WTC11 (cell line): ENCODE results near the gene SOX8. TPM values are rescaled to one million over a fixed set of nuclear protein-coding genes. Genes with fewer than 3 reads are reported as not detected.

ENCODE experiments used
- ATAC-seq: fragments of 200-7000 bp; cut with Tn5 transposase; 2 replicates; pipeline ENCODE4 v1.10.0; 2021; ENCODE audit warnings: mild to moderate bottlenecking, moderate library complexity
- CTCF ChIA-PET: fragments of 300-600 bp; sonication (Branson Sonifier 250); formaldehyde crosslinking; loops from one replicate; lab custom pipeline; 2021; ENCODE audit warnings: antibody characterized with exemption; lab: Charles Lee
- POLR2A ChIA-PET: fragments of 350-600 bp; sonication (Branson Sonifier 250); formaldehyde crosslinking; loops from one replicate; lab custom pipeline; 2021; ENCODE audit warnings: antibody characterized with exemption; lab: Charles Lee
- DNase-seq: peaks from one replicate; pipeline ENCODE4 v3.0.0; 2021; ENCODE audit warnings: low spot score
- H3K27ac Mint-ChIP-seq: 2 replicates; pipeline ENCODE4 v1.8.0; 2021; ENCODE audit warnings: mixed read lengths
- H3K27me3 Mint-ChIP-seq: 2 replicates; pipeline ENCODE4 v1.8.0; 2021; ENCODE audit warnings: low read depth, mild to moderate bottlenecking, moderate library complexity, mixed read lengths
- H3K36me3 Mint-ChIP-seq: 2 replicates; pipeline ENCODE4 v1.8.0; 2021; ENCODE audit warnings: mixed read lengths
- H3K4me1 Mint-ChIP-seq: 2 replicates; pipeline ENCODE4 v1.8.0; 2022; ENCODE audit warnings: mixed read lengths
- H3K4me3 Mint-ChIP-seq: 2 replicates; pipeline ENCODE4 v1.8.0; 2021; ENCODE audit warnings: mild to moderate bottlenecking, moderate library complexity, mixed read lengths
- H3K9me3 Mint-ChIP-seq: 2 replicates; pipeline ENCODE4 v1.8.0; 2021; ENCODE audit warnings: mixed read lengths
- AFF4 ChIP-seq: sonication (generic); formaldehyde crosslinking; IDR thresholded peaks from 2 replicates; pipeline ENCODE4 v1.8.1; 2023; ENCODE audit warnings: mild to moderate bottlenecking, missing genetic modification reagents, borderline replicate concordance
- ETV6 ChIP-seq: sonication (generic); formaldehyde crosslinking; IDR thresholded peaks from 2 replicates; pipeline ENCODE4 v1.8.1; 2022; ENCODE audit warnings: mild to moderate bottlenecking, missing genetic modification reagents
- FOXJ3 ChIP-seq: sonication (generic); formaldehyde crosslinking; IDR thresholded peaks from 2 replicates; pipeline ENCODE4 v1.9.0; 2021; ENCODE audit warnings: missing genetic modification reagents, mild to moderate bottlenecking, borderline replicate concordance
- FOXK1 ChIP-seq: sonication (generic); formaldehyde crosslinking; IDR thresholded peaks from 2 replicates; pipeline ENCODE4 v1.8.0; 2022; ENCODE audit warnings: mild to moderate bottlenecking, moderate library complexity, missing genetic modification reagents
- FOXP1 ChIP-seq: sonication (generic); formaldehyde crosslinking; IDR thresholded peaks from 2 replicates; pipeline ENCODE4 v1.8.0; 2022; ENCODE audit warnings: missing genetic modification reagents, mild to moderate bottlenecking, moderate library complexity, borderline replicate concordance
- JUN ChIP-seq: sonication (generic); formaldehyde crosslinking; IDR thresholded peaks from 2 replicates; pipeline ENCODE4 v1.8.0; 2023; ENCODE audit warnings: mild to moderate bottlenecking, missing genetic modification reagents
- MAX ChIP-seq: sonication (generic); formaldehyde crosslinking; IDR thresholded peaks from 2 replicates; pipeline ENCODE4 v1.8.0; 2022; ENCODE audit warnings: mild to moderate bottlenecking, missing genetic modification reagents
- NR1H2 ChIP-seq: sonication (generic); formaldehyde crosslinking; IDR thresholded peaks from 2 replicates; pipeline ENCODE4 v1.9.0; 2021; ENCODE audit warnings: mild to moderate bottlenecking, moderate library complexity, missing genetic modification reagents
- OVOL2 ChIP-seq: fragments of 250-450 bp; sonication (Bioruptor Pico); IDR thresholded peaks from 2 replicates; pipeline ENCODE4 v1.9.0; 2021; ENCODE audit warnings: mild to moderate bottlenecking, borderline replicate concordance
- TCF7 ChIP-seq: sonication (generic); formaldehyde crosslinking; IDR thresholded peaks from 2 replicates; pipeline ENCODE4 v1.8.0; 2022; ENCODE audit warnings: mild to moderate bottlenecking, low read depth, missing genetic modification reagents, moderate library complexity
- ZBTB21 ChIP-seq: sonication (generic); formaldehyde crosslinking; IDR thresholded peaks from 2 replicates; pipeline ENCODE4 v1.8.1; 2023; ENCODE audit warnings: mild to moderate bottlenecking, missing genetic modification reagents, borderline replicate concordance
- ZNF425 ChIP-seq: fragments of 250-450 bp; sonication (Bioruptor Pico); conservative IDR thresholded peaks from 2 replicates; pipeline ENCODE4 v1.9.0; 2021; ENCODE audit warnings: mild to moderate bottlenecking
- ZNF671 ChIP-seq: fragments of 250-450 bp; sonication (Bioruptor Pico); IDR thresholded peaks from 2 replicates; pipeline ENCODE4 v1.8.0; 2021; ENCODE audit warnings: mild to moderate bottlenecking
- total RNA-seq: library from RNA; stranded (reverse); gene quantifications from 3 replicates; pipeline ENCODE4 v1.2.3, GENCODE V29; 2021
- TF ChIP-seq, protein P1 (sequence below): fragments of 250-450 bp; sonication (Bioruptor Pico); IDR thresholded peaks from 2 replicates; pipeline ENCODE4 v2.1.2; 2022; ENCODE audit warnings: mild to moderate bottlenecking, moderate library complexity
- TF ChIP-seq, protein P2 (sequence below): fragments of 200-600 bp; IDR thresholded peaks from 2 replicates; pipeline ENCODE4 v1.8.0; 2022; ENCODE audit warnings: antibody characterized with exemption
- TF ChIP-seq, protein P3 (sequence below): fragments of 250-450 bp; sonication (Bioruptor Pico); IDR thresholded peaks from 2 replicates; pipeline ENCODE4 v1.9.0; 2021; ENCODE audit warnings: moderate library complexity, mild to moderate bottlenecking, inconsistent platforms, borderline replicate concordance
- TF ChIP-seq, protein P4 (sequence below): sonication (generic); formaldehyde crosslinking; IDR thresholded peaks from 2 replicates; pipeline ENCODE4 v1.8.1; 2023; ENCODE audit warnings: mild to moderate bottlenecking, missing genetic modification reagents, moderate library complexity
- TF ChIP-seq, protein P5 (sequence below): fragments of 250-450 bp; sonication (Bioruptor Pico); IDR thresholded peaks from 2 replicates; pipeline ENCODE4 v1.9.0; 2021; ENCODE audit warnings: mild to moderate bottlenecking, borderline replicate concordance

Gene SOX8
- total RNA-seq, 1 experiment from 2014 or later, result 12.3 TPM

- Mint-ChIP-seq H3K4me1 (no peaks in the 10 kb centered on the region), H3K27me3 (no peaks in the 10 kb centered on the region), H3K27ac (no peak overlapping the region; the same call in 1 of the 2 replicates), H3K4me3 (no peak overlapping the region), H3K36me3 (no peaks in the 10 kb centered on the region), H3K9me3 (no peaks in the 10 kb centered on the region)
- ATAC-seq (no peak), DNase-seq (no peak)
- ChIA-PET CTCF (interaction anchor here (0.7 kb wide), 1 partner anchor 289 kb away, joined by 3 read pairs; no protein-coding TSS in a partner anchor), POLR2A (interaction anchor here (0.7 kb wide), 1 partner anchor 10 kb away, joined by 5 read pairs; no protein-coding TSS in a partner anchor)
- TF ChIP-seq ETV6 (CRISPR knock-in tag) (no peak), AFF4 (no peak), TCF7 (CRISPR knock-in tag) (no peak), ZBTB21 (no peak), NR1H2 (CRISPR knock-in tag) (no peak), MAX (CRISPR knock-in tag) (no peak)
- TF ChIP-seq, protein P1, sequence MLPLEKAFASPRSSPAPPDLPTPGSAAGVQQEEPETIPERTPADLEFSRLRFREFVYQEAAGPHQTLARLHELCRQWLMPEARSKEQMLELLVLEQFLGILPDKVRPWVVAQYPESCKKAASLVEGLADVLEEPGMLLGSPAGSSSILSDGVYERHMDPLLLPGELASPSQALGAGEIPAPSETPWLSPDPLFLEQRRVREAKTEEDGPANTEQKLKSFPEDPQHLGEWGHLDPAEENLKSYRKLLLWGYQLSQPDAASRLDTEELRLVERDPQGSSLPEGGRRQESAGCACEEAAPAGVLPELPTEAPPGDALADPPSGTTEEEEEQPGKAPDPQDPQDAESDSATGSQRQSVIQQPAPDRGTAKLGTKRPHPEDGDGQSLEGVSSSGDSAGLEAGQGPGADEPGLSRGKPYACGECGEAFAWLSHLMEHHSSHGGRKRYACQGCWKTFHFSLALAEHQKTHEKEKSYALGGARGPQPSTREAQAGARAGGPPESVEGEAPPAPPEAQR, result no peak
- TF ChIP-seq, protein P2, sequence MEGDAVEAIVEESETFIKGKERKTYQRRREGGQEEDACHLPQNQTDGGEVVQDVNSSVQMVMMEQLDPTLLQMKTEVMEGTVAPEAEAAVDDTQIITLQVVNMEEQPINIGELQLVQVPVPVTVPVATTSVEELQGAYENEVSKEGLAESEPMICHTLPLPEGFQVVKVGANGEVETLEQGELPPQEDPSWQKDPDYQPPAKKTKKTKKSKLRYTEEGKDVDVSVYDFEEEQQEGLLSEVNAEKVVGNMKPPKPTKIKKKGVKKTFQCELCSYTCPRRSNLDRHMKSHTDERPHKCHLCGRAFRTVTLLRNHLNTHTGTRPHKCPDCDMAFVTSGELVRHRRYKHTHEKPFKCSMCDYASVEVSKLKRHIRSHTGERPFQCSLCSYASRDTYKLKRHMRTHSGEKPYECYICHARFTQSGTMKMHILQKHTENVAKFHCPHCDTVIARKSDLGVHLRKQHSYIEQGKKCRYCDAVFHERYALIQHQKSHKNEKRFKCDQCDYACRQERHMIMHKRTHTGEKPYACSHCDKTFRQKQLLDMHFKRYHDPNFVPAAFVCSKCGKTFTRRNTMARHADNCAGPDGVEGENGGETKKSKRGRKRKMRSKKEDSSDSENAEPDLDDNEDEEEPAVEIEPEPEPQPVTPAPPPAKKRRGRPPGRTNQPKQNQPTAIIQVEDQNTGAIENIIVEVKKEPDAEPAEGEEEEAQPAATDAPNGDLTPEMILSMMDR, result no peak
- TF ChIP-seq, protein P3, sequence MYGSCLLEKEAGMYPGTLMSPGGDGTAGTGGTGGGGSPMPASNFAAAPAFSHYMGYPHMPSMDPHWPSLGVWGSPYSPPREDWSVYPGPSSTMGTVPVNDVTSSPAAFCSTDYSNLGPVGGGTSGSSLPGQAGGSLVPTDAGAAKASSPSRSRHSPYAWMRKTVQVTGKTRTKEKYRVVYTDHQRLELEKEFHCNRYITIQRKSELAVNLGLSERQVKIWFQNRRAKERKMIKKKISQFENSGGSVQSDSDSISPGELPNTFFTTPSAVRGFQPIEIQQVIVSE (CRISPR knock-in tag), result no peak
These were observed 23.7 kb downstream of the SOX8 start for GRCh38 chr16:1005286-1005685.

DNA sequence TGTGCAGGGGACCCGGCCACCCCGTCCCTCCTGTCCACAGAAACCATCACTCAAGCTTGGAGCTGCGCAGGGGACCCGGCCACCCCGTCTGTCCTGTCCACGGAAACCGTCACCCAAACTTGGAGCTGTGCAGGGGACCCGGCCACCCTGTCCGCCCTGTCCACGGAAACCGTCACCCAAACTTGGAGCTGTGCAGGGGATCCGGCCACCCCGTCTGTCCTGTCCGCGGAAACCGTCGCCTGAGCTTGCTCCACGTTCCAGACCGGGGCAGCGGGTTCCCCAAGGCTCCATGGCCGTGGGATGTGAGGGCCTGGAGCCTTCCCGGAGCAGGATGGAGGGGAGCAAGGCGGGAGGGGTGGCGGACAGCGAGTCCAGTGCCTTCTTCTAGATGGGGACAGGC lies 25.2 kb downstream of the SOX8 start:
- ChIA-PET POLR2A (no interaction called here), CTCF (interaction anchor here (1.3 to 2.0 kb wide), 2 partner anchors 49 to 50 kb away, joined by 5 to 8 read pairs; no protein-coding TSS in a partner anchor)
- no peaks in the 10 kb centered on the region for H3K36me3 Mint-ChIP-seq
- H3K4me3 Mint-ChIP-seq, result no peak overlapping the region
- no peaks in the 10 kb centered on the region for H3K9me3 Mint-ChIP-seq
- H3K4me1 Mint-ChIP-seq, result no peaks in the 10 kb centered on the region
- ATAC-seq (no peak), DNase-seq (no peak)
- TF ChIP-seq FOXK1 (CRISPR knock-in tag), result no peak
- TF ChIP-seq ETV6 (CRISPR knock-in tag), result no peak
- TF ChIP-seq FOXP1 (CRISPR knock-in tag), result no peak
- TF ChIP-seq JUN, result no peak
- TF ChIP-seq, protein P4, sequence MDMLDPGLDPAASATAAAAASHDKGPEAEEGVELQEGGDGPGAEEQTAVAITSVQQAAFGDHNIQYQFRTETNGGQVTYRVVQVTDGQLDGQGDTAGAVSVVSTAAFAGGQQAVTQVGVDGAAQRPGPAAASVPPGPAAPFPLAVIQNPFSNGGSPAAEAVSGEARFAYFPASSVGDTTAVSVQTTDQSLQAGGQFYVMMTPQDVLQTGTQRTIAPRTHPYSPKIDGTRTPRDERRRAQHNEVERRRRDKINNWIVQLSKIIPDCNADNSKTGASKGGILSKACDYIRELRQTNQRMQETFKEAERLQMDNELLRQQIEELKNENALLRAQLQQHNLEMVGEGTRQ (CRISPR knock-in tag), result no peak
- TF ChIP-seq OVOL2, result no peak
- no peak for TF ChIP-seq ZNF671 (CRISPR knock-in tag)
- TF ChIP-seq, protein P5, sequence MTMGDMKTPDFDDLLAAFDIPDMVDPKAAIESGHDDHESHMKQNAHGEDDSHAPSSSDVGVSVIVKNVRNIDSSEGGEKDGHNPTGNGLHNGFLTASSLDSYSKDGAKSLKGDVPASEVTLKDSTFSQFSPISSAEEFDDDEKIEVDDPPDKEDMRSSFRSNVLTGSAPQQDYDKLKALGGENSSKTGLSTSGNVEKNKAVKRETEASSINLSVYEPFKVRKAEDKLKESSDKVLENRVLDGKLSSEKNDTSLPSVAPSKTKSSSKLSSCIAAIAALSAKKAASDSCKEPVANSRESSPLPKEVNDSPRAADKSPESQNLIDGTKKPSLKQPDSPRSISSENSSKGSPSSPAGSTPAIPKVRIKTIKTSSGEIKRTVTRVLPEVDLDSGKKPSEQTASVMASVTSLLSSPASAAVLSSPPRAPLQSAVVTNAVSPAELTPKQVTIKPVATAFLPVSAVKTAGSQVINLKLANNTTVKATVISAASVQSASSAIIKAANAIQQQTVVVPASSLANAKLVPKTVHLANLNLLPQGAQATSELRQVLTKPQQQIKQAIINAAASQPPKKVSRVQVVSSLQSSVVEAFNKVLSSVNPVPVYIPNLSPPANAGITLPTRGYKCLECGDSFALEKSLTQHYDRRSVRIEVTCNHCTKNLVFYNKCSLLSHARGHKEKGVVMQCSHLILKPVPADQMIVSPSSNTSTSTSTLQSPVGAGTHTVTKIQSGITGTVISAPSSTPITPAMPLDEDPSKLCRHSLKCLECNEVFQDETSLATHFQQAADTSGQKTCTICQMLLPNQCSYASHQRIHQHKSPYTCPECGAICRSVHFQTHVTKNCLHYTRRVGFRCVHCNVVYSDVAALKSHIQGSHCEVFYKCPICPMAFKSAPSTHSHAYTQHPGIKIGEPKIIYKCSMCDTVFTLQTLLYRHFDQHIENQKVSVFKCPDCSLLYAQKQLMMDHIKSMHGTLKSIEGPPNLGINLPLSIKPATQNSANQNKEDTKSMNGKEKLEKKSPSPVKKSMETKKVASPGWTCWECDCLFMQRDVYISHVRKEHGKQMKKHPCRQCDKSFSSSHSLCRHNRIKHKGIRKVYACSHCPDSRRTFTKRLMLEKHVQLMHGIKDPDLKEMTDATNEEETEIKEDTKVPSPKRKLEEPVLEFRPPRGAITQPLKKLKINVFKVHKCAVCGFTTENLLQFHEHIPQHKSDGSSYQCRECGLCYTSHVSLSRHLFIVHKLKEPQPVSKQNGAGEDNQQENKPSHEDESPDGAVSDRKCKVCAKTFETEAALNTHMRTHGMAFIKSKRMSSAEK, result no peak
- TF ChIP-seq FOXJ3 (CRISPR knock-in tag), result no peak
- no peak for TF ChIP-seq ZNF425 (CRISPR knock-in tag)
- no peak overlapping the region for H3K27ac Mint-ChIP-seq
- no peaks in the 10 kb centered on the region for H3K27me3 Mint-ChIP-seq
